Ecto neural progenitor cell (in vitro differentiated cells): ENCODE data around the gene MKS1.

Experiments used
- DNase-seq: peaks from one replicate; pipeline ENCODE4 v3.0.0-alpha.2; 2018; ENCODE audit warnings: low spot score

The MKS1 gene

DNA sequence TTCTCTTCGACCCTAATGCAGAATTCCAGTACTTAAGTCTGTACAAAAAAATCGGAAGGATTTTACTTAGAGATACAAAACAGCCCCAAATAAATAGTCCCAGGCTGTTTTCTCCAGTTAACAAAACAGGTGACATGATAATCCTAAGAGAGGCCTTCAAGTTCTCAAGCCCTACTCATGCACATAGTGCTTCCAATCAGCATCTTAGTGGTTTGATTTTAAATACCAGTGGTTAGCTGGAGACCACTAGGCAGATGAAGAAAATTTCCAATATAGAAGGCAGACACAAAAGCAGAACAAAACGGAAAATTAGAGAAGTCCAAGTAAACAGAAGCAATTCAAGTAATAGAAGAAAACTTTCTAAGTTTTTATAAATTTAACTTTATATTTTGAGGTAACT lies 57.5 kb downstream of the MKS1 start:
- no peak for DNase-seq

DNA sequence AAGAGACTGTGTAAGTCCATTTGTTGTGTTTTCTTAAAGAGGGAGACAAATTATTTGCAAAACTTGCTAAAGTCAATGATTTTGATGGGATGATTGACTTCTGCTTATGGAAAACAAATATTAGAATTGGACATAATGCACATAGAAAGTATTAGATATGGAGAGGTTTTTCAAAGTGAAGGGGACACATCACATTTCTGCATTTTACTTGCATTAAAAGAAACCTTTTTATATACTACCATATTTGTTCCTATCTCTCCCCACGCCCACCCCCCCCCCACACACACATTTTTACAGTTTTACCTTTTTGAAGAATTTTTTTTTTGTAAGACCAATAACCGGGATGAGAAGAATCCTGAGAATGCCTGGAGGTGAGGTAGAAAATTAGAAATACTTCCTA lies 60.9 kb downstream of the MKS1 start:
- no peak for DNase-seq

- peak; percentile 85 for DNase-seq
Observed at GRCh38 chr17:58156839-58157803, 61.9 kb downstream of the MKS1 start.
